ENCODE measurements around the gene ATP2B2.
"Not testable (repeated sequence)": the region's sequence is repeated elsewhere in the genome, so short reads cannot be mapped to it uniquely, and the experiment has no call there.

The ATP2B2 gene

DNA sequence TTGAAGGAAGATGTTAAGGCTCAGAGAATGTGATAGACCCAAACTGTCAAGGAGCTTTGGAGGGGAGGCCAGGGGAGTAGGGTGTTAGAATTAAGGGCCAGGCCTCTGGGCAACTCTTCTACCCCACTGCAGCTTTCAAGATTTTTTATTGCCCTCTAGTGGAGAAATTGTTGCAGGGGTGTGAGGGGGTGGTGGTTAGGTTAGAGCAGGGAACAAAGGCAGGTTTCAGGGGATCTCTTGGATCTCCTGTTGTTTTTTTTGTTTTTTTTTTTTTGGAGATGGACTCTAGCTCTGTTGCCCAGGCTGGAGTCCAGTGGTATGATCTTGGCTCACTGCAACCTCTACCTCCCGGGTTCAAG is 183.1 kb downstream of the ATP2B2 start:
- DNase-seq (ENCODE audit: low read depth) = no peak

DNA sequence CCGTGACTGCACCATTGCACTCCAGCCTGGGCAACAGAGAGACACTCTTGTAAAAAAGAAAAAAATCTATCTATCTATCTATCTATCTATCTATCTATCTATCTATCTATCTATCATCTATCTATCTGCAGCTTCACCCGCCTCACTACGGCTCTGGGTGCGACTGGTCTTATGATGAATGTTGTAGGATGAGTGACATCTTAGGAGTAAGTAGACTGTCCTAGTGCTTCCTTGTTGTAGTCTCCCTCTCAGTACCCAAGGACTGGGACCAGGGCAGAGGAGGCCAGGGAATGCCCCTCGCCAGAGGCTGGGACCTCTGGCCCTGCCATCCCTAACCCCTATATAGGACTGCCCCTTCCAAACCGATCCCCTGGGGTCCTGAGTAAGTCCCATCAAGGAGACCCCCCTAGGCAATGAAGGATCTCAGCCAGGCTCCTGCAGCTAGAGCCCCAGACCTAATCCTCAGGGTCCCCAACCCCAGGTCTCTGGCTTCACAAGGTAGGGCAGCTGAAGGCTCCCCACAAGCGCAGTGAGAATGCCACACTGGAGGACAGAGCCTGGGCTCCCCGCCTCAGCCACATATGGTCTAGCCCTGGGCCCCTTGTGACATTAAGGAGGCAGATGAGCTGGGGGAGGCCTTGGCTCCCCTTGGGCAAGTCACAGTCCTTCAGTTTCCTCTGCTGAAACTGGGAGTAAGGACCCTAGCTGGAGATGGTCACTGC is 183.6 kb downstream of the ATP2B2 start:
- no peak for DNase-seq (ENCODE audit: low read depth)

DNA sequence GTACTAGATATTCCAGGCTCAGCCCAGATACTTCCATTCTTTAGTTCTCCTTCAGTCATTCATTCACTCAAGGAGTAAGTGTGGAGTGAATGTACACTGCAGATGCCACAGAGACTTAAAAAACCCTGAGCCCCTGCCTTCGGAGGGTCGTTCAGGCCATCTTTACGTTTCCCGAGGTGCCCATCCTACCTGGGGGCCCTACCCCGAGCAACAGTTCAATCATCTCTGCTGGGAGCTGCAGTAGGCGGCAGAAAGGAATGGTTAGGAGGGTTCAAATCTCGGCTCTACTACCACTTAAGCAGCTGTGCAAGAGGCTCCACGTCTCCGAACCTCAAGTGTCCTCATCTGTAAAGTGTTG is 185.1 kb downstream of the ATP2B2 start:
- no peak for DNase-seq (ENCODE audit: low read depth)

DNA sequence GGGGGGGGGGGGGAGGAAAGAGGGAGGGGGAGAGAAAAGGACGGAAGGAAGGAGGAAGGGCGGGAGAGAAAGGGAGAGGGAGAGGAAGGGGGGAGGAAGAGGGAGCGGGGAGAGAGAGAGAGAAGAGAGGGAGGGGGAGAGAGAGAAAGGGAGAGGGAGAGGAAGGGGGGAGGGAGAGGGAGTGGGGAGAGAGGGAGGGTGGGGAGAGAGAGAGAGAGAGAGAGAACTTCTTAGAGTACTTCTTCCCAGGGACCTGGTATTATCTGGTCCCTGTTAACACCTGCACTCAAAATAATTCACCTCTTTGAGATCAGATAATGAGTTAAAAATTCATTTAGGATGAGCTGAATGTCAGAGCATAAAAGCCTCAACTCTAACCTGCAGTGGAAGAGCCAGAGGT is 185.6 kb downstream of the ATP2B2 start:
- no peak for DNase-seq (ENCODE audit: low read depth)

DNA sequence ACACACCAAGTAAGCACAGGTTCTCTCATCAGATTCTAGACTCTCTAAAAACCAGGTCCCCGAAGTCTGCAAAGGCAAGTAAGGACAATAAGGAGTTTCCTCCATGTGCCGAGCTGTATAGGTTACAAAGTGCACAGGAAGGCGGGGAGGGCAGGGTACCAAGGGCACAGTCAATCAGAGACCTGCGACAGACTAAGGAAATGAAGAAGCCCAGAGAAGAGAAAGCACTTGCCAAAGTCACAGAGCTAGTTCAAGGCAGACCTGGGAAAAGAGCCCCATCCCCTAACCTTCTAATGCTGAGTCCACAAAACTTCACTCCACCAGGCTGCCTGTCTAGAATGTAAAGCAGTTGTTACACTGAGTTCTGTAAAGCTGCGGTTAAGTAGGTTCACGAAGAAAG is 186.1 kb downstream of the ATP2B2 start:
- DNase-seq (ENCODE audit: low read depth) = no peak

DNA sequence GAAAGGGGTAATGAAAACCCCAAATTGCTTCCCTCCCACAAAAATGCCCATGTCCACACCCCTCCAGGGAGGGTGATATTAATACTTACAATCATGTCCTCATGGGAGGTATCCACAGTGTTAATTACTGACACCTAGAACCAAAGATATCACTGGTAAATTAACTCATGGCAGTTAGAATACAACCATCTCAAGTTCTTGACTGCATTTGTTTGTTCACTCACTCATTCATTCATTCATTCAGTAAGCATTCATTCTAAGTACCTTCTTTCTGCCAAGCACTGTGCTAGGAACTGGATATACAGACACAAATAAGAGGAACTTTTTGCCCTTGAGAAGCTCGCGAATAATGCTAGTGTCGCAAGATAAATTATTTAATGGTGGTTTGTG is 187.4 kb downstream of the ATP2B2 start:
- no peak for DNase-seq (ENCODE audit: low read depth)

DNA sequence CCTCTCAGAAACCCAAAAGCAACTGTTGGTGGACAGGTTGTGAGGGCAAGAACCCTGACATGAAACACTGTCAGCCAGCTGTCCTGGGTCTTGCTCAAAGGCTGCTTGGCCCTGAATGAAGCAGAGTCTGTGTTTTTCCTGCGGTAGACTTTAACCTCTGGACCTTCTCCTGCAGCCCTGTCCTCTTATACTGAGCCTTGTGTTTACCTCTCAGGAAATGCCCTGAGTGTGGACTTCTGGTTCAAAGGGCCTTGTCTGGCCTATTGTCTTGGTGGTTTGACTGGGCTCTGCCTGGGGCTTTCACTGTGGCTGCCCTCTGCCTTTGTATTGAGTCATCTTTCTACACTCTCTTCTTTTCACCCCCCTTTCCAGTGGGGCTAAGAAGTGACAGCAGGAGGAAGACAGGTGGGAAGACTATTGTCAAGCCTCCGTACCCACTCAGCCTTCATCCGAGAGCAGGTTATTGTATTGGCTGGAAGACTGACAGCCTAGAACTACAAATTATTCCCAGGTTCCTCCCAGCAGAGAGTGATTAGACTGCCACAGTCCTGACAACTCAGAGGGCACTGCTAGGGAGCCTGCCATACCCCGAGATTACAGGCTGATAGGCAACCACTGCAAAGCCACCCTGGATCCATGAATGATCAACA is 187.9 kb downstream of the ATP2B2 start:
- no peak for DNase-seq (ENCODE audit: low read depth)

DNA sequence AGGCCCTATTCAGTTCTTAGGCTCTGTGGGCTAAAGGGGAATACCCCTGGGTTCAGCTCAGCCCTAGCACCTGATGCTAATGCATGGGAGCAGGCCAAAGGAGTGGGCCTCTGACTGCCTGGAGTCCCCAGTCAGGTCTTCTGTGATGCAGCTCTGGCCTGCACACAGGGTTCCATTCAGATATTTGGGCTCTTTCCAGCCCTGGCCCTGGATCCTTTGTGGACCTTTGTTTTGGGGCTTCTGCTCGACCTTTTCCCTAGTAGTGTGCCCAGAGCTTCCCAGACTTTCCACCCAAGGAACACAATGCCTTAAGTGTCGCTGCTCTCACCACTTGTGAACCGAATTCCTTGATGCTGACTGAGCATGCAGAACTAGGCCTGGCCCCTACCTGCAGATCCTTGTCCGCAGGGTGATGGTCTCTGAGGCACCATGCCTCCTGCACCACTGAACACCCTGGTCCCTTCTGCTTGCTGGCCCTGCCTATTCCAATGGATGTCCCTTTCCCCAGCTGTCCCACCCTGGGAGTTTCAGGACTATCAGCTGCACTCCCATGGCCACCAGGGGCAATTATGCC is 189.5 kb downstream of the ATP2B2 start:
- DNase-seq (ENCODE audit: low read depth) = no peak

DNA sequence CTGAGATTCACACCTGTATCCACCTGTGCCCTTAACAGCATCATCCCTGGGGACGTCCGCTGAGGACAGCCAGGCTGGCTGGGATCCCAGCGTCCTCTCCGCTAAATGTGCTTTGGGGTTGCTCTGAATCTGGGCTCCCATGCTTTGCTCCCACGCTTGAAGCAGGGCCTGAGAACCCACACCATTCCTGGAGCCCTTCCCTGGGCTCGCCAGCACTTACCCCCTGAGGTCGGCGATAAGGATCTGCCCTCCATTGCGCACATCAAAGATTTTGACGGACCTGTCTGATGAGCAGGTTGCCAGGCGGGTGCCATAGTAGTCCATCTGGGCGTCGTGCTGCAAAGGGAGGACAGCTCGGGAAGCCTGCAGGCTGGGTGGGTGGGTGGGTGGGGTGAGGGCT is 190.3 kb downstream of the ATP2B2 start:
- DNase-seq (ENCODE audit: low read depth) = no peak

DNA sequence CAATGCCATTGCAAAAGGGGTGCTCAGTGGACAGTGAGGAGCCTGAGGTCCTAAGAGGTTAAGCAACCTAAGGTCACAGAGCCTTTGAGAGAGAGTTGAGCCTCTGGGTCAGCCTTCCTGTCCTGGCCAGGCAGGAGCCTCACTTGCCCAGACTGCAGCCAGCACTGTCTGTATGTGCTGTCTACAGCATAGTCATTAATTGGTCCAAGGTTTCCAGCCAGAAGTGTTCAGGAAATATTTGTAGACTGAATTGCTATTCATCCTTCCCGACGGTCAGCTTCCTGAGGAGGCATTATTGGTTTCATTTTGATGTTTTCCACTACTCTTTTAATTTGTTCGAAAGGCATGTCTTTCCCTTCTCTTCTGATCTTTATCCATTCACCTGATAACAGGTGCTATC is 192.5 kb downstream of the ATP2B2 start:
- no peak for DNase-seq (ENCODE audit: low read depth)

DNA sequence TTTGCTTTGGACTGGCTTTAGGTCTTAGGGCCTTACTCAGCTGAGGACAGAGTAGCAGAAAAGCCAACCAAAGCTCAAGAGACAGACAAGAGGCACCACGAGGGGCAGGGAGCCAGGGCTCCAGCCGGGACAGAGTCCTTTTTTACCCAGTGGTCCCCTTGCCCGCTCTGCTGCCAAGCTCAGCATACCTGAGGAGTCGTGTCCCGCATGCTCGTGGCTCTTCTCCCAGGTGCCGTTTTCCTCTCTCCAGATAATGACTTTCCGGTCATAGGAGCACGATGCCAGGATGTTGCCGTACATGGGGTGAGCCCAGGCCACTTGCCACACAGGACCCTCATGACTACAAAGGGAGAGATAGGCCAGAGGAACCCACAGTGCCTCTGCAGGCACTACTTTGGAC is 193.0 kb downstream of the ATP2B2 start:
- DNase-seq (ENCODE audit: low read depth) = no peak

DNA sequence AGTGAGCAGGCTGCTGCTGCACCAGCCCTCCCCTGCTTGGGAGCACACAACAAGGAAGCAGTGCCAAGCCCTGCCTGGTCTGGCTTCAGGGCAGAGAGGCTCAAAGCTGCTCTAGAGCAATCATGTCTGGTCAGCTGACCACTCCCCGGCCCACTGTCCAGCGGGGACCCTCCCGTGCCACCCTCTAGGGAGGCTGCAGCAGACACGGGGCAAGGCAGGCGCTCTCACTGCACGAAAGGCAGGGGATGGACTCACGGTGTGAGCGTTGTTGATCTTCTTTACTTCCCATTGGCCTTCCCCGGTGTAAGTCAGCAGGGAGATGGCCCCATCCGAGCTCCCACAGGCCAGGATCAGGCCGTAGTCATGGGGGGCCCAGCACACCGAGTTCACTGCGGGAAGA is 193.7 kb downstream of the ATP2B2 start:
- no peak for DNase-seq (ENCODE audit: low read depth)

DNA sequence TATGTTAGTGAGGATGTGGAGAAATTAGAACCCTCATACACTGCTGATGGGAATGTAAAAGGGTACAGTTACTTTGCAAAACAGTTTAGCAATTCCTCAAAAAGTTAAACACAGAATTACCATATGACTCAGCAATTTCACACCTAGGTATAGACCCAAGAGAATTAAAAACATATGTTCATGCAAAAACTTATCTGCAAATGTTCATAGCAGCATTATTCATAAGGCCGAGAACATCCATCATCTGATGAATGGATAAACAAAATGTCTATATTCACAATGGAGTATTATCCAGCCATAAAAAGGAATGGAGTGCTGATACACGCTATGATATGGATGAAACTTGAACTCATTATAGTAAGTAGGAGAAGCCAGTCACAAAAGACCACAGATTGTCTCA is 194.8 kb downstream of the ATP2B2 start:
- DNase-seq (ENCODE audit: low read depth) = no peak

DNA sequence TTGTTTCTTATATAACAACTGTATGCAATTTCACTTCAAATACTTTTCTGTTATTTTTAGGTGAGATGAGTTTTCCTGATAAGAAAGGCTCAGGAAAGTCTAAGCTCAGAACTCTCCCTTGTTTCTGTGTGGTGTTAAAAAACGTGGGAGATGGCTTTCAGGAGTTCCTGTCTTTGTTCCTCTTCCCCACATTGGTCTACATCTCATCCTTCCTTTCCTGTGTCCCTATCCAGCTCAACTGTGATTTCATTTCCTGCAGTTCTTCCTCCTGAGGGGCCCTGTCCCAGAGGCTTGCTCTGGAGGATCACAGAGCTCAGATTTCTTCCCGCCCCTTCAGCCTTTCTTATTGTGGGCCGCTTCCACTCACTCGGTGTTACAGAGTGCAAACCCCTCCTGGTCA is 195.7 kb downstream of the ATP2B2 start:
- DNase-seq (ENCODE audit: low read depth) = no peak

DNA sequence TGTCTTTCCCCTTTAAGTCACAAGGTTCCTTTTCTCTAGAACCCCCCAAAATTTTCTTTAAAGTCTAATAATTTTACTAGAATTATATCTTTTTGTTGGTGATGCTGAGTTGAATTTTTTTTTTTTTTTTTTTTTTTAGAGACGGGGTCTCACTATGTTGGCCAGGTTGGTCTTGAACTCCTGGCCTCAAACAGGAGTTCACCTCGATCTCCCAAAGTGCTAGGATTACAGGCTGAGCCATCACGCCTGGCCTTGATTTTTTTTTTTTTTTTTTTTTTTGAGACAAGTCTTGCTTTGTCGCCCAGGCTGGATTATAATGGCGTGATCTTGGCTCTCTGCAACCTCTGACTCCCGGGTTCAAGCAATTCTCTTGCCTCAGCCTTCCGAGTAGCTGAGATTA is 196.7 kb downstream of the ATP2B2 start:
- DNase-seq (ENCODE audit: low read depth) = no peak

DNA sequence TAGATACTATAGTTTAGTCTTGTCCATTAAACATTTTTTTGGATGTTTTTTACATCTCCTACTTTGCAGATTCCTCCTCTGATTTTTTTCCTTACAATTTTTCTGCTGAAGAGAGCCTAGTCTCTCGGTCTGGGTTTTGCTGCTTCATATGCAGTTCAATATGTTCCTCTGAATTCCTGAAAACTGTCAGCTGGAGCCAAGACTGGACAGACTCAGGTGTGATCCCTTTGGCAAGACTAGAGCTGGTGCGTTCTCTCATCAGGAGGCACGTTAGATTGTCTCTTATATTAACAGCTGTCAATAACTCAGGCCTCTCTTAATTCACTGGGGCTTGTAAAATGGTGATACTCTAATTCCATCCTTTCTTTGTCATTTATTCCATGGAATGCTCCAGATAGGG is 199.2 kb downstream of the ATP2B2 start:
- DNase-seq (ENCODE audit: low read depth) = no peak

DNA sequence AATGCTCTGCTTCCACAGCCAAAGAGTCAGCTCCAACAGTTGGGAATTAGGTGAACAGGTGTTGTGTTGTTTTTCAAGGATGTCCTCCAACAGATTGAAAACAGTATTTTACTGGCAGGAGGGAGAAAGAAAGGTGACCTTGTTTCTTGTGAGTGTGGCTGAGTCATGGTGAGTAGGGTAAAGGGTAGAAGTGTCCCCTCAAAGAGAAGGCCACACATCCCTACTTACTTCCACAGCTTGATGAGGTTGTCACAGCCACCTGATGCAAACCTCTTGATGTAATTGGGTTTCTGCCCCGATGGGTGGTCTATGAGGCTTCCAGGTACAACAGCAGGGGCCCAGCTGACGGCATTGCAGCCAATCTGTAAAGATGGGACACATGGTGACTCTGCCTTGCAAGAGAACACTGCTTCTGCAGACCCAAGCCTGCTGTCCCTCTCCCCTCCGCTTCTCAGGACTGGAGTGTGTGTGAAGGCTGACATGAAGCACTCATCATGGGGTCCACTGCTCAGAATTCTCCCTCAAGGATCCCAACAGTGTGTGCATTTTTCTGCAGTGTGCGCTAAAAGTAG is 200.0 kb downstream of the ATP2B2 start:
- no peak for DNase-seq (ENCODE audit: low read depth)

DNA sequence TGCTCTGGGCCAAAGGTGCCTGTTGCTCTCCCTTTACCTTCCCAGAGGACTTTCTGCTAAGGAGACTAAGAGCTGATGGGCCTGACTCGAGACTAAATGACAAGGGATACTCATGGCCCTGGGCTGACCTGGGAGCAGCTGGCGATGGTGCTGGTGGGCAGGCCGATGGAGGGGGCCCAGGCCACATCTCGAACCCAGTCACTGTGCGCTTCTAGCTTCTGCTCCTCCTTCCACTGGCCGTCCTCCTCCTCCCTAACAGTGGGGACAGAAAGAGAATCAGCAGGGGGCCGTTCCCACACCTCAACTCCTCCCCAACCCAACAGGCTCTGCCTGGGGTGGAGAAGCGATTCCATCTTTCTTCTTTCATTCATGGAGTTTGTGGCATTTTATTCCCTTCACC is 200.5 kb downstream of the ATP2B2 start:
- no peak for DNase-seq (ENCODE audit: low read depth)

DNA sequence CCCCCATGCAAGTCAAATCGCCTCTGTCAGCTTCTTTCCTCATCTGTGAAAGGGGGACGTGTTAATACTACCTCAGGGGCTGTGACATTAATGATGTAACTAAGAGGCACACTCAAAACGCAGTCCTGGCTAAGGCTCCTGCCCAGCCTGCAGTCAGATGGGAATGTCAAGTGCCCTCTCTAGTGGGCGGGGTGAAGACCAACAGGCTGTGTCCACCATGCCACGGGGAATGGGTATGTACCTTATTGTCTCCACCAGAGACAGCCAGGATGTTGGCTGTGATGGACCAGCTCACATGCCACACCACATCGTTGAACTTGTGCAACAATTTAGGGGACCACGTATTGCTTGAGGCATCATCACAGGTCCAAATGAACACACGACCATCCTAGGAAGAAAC is 201.6 kb downstream of the ATP2B2 start:
- DNase-seq (ENCODE audit: low read depth) = no peak

DNA sequence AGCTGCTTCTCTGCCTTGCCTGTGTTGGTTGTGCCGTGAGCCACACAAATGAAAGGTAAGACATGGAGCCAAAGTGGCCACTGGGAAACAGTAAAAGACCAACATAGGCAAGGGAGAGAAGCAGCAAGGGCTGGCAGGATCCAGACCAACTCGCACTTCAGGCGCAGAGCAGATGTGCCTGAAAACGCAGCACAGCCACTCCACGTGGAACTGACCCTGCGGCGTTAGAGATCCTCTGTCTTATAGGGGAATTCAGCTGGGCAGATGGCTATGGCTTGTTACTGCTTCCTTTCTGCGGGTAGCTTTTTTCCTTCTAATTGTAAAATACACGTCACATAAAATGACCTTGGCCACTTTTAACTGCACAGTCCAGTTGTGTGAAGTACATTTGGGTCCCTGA is 202.3 kb downstream of the ATP2B2 start:
- no peak for DNase-seq (ENCODE audit: low read depth)

DNA sequence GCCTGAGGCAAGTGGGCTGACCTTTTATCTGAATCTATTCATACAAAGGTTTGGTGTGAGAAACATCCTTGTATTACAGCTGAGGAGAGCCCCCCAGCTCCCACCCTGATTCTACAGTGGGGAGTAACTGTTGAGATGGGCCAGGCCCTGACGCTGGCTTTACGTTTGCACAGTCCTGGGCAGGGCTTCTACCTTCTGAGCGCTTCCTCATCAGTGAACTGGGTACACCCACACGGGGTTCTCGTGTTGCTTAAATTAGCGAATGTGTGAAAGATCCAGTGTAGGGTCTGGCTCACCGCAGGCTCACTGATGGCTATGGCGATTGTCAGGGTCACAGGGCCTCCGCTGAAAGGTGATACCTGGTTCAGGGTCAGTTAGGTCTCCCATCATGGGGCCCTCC is 205.3 kb downstream of the ATP2B2 start:
- no peak for DNase-seq (ENCODE audit: low read depth)

DNA sequence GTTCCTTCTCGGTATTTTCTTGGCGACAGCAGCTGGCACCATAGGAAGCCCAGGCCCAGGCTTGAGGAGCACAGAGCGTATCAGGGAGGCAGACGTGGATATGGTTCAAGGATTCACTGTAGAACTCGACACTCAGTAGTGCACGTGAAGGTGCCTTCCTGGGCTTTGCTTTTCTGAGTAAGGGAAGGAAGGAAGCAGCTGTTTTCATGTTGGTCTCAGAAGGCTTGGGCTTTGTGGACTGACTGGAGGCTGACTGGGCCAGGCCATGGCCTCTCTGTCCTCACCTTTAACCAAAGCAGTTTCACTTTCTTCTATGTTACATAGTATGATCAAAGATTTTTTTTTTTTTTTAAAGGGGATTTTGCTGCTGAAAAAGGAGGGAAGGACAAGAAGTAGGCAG is 205.7 kb downstream of the ATP2B2 start:
- no peak for DNase-seq (ENCODE audit: low read depth)

DNA sequence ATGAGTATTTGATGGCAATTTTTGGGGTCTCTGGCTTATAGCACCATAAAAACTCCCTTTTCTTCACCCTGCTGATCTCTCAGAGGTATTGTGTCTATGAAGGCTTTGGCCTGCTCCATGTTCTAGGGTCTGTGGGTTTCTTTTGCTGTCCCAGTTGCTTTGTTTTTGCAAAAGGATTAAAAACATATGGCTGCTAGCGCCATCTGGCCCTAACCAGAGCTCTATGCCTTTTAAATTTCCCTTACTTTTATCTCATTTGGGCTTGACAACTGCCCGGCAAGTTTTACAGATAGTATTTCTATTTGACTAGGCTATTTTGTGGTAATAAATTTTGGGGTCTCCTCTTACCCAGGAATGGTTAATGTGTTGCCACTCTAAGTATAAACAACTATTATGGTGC is 206.2 kb downstream of the ATP2B2 start:
- no peak for DNase-seq (ENCODE audit: low read depth)

DNA sequence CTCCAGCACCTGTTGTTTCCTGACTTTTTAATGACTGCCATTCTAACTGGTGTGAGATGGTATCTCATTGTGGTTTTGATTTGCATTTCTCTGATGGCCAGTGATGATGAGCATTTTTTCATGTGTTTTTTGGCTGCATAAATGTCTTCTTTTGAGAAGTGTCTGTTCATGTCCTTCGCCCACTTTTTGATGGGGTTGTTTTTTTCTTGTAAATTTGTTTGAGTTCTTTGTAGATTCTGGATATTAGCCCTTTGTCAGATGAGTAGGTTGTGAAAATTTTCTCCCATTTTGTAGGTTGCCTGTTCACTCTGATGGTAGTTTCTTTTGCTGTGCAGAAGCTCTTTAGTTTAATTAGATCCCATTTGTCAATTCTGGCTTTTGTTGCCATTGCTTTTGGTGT is 207.3 kb downstream of the ATP2B2 start:
- DNase-seq (ENCODE audit: low read depth) = not testable (repeated sequence)
